GM10266 (cell line): Measurements from ENCODE around the gene IMPDH1.

Experiments
- DNase-seq: peaks from one replicate; pipeline ENCODE4 v3.0.0; 2012; ENCODE audit errors: extremely low spot score
- CTCF ChIP-seq: IDR thresholded peaks from 2 replicates; pipeline ENCODE4 v1.5.1; 2012; ENCODE audit warnings: mild to moderate bottlenecking, low read depth; ENCODE audit not compliant: control insufficient read depth, insufficient read depth; ENCODE audit errors: missing control alignments

IMPDH1 gene

GRCh38 chr7:128408709-128409595, 830 bp downstream of the IMPDH1 start:
- no peak for DNase-seq
- TF ChIP-seq CTCF = no peak

- no peak for DNase-seq
Observed at GRCh38 chr7:128407751-128408708, 1.8 kb downstream of the IMPDH1 start.

GRCh38 chr7:128407233-128407589, 2.6 kb downstream of the IMPDH1 start:
- no peak for DNase-seq
- TF ChIP-seq CTCF = no peak

More at GRCh38 chr7:128407751-128408708, 1.8 kb downstream of the IMPDH1 start:
- no peak for TF ChIP-seq CTCF

- no peak for TF ChIP-seq CTCF
- DNase-seq = peak; percentile 45
Observed at GRCh38 chr7:128406314-128407232, 3.2 kb downstream of the IMPDH1 start.

GRCh38 chr7:128405471-128406313, 4.1 kb downstream of the IMPDH1 start:
- DNase-seq = peak; percentile 92
- peak; percentile 33 for TF ChIP-seq CTCF
